Panc1 (cell line): ENCODE measurements around the gene ANKRD13C. TPM values are rescaled to one million over a fixed set of nuclear protein-coding genes. Genes with fewer than 3 reads are reported as not detected.

Experiments used
- ATAC-seq: fragments of 200-7000 bp; cut with Tn5 transposase; 2 replicates; pipeline ENCODE4 v1.9.1; 2020; ENCODE audit warnings: mild to moderate bottlenecking, moderate library complexity
- BruUV-seq: library from RNA; stranded (reverse); fragments of 400-500 nt; replicated peaks from 2 replicates; lab custom pipeline; 2021; lab: Mats Ljungman, UMichigan
- CTCF ChIA-PET: fragments of 300-600 bp; sonication (Branson Sonifier 250); formaldehyde crosslinking; loops from one replicate; lab custom pipeline; 2022; ENCODE audit warnings: antibody characterized with exemption; lab: Charles Lee
- POLR2A ChIA-PET: fragments of 300-600 bp; sonication (Branson Sonifier 250); formaldehyde crosslinking; loops from one replicate; lab custom pipeline; 2022; ENCODE audit warnings: antibody characterized with exemption; lab: Charles Lee
- DNase-seq: peaks from one replicate; pipeline ENCODE4 v3.0.0-alpha.2; 2010; ENCODE audit warnings: low read depth, low spot score
- H3K27ac ChIP-seq: 2 replicates; pipeline ENCODE4 v1.5.1; 2011; ENCODE audit warnings: mild to moderate bottlenecking, low read length, inconsistent platforms
- H3K27me3 ChIP-seq: fragments of 200-500 bp; sonication (Bioruptor generic); 2 replicates; pipeline ENCODE4 v1.6.0; 2014; ENCODE audit warnings: low read length, inconsistent platforms; ENCODE audit not compliant: control insufficient read depth, insufficient read depth
- H3K36me3 ChIP-seq: fragments of 200-500 bp; sonication (Bioruptor generic); 2 replicates; pipeline ENCODE4 v1.5.1; 2014; ENCODE audit warnings: inconsistent platforms, mild to moderate bottlenecking, low read length, moderate library complexity; ENCODE audit not compliant: control insufficient read depth, insufficient read depth
- H3K4me1 ChIP-seq: 2 replicates; pipeline ENCODE4 v1.5.1; 2011; ENCODE audit warnings: inconsistent platforms, mild to moderate bottlenecking, low read length, moderate library complexity; ENCODE audit not compliant: control insufficient read depth, insufficient read depth
- H3K4me3 ChIP-seq, 2 experiments: 2 replicates each; pipeline ENCODE4 v1.5.1; 2011 to 2012; ENCODE audit warnings: low read depth in 2 of 2, low read length in 2 of 2, mild to moderate bottlenecking in 2 of 2, inconsistent platforms in 1 of 2, moderate library complexity in 1 of 2
- H3K9me3 ChIP-seq: fragments of 200-500 bp; sonication (Bioruptor generic); 2 replicates; pipeline ENCODE4 v1.5.1; 2014; ENCODE audit warnings: low read depth, mild to moderate bottlenecking, inconsistent platforms, low read length, moderate library complexity; ENCODE audit not compliant: control insufficient read depth, insufficient read depth
- POLR2AphosphoS5 ChIP-seq: IDR thresholded peaks from 2 replicates; pipeline ENCODE4 v1.6.1; 2012; ENCODE audit warnings: mild to moderate bottlenecking, low read depth, low read length, moderate library complexity
- REST ChIP-seq, 2 experiments: IDR thresholded peaks; 2 replicates each; pipeline ENCODE4 v1.6.1; 2011 to 2012; ENCODE audit warnings: low read depth in 2 of 2, control low read depth in 1 of 2, low read length in 1 of 2, mild to moderate bottlenecking in 1 of 2, moderate library complexity in 1 of 2; ENCODE audit not compliant: insufficient read depth in 1 of 2
- SIN3A ChIP-seq: IDR thresholded peaks from 2 replicates; pipeline ENCODE4 v1.6.1; 2012; ENCODE audit warnings: low read depth, mild to moderate bottlenecking, low read length, moderate library complexity, borderline replicate concordance; ENCODE audit not compliant: insufficient read depth
- TCF7L2 ChIP-seq: IDR thresholded peaks from 2 replicates; pipeline ENCODE4 v1.6.1; 2011; ENCODE audit warnings: mild to moderate bottlenecking, low read depth, low read length, inconsistent platforms
- in situ Hi-C: cut with HindIII; loops from 2 replicates; pipeline ENCODE4 v1.10.0; 2016; ENCODE audit warnings: low sequenced_read_pairs, low pct_unique_long_range_greater_than_20kb
- intact Hi-C: fragments of 100-400 bp; cut with micrococcal nuclease; formaldehyde crosslinking; loops from one replicate; pipeline ENCODE4 v1.10.0; 2022; ENCODE audit not compliant: unreplicated experiment
- total RNA-seq: library from RNA; stranded (reverse); gene quantifications from one replicate; pipeline ENCODE4 v1.2.1, GENCODE V29; 2021; ENCODE audit not compliant: unreplicated experiment
- TF ChIP-seq, protein P1 (sequence below): fragments of 450-650 bp; IDR thresholded peaks from 2 replicates; pipeline ENCODE4 v1.5.1; 2017; ENCODE audit warnings: mild to moderate bottlenecking

Gene ANKRD13C
- total RNA-seq, 1 experiment from 2014 or later, result 20.7 TPM

DNA sequence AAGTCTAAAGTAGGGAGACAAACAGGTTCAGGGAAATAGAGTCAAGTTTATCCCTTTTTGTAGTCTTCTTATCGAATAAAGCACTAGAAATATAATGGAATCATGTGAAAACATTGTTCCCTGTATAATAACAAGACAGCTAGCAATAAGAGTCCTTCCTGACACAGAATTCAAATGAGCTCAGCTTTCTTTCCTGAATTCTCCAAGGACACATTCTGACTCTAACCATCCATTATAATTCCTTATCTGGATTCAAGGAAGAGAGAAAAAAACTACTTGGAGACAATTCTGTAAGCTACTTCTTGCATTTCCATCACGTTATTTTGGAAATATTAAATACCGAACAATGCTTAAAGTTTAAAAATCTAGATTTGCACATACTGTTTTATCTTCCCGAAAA is 58.8 kb downstream of the ANKRD13C start:
- DNase-seq (no peak), ATAC-seq (no peak)
- intact Hi-C loops (no loop called here), in situ Hi-C loops (no loop called here)
- no TSS peak for BruUV-seq
- Histone ChIP-seq H3K27ac (no peak overlapping the region), H3K36me3 (peaks cover 22% of the 10 kb centered on the region), H3K9me3 (no peaks in the 10 kb centered on the region), H3K27me3 (no peaks in the 10 kb centered on the region), H3K4me1 (no peaks in the 10 kb centered on the region), H3K4me3 (no peak overlapping the region)
- TF ChIP-seq, protein P1, sequence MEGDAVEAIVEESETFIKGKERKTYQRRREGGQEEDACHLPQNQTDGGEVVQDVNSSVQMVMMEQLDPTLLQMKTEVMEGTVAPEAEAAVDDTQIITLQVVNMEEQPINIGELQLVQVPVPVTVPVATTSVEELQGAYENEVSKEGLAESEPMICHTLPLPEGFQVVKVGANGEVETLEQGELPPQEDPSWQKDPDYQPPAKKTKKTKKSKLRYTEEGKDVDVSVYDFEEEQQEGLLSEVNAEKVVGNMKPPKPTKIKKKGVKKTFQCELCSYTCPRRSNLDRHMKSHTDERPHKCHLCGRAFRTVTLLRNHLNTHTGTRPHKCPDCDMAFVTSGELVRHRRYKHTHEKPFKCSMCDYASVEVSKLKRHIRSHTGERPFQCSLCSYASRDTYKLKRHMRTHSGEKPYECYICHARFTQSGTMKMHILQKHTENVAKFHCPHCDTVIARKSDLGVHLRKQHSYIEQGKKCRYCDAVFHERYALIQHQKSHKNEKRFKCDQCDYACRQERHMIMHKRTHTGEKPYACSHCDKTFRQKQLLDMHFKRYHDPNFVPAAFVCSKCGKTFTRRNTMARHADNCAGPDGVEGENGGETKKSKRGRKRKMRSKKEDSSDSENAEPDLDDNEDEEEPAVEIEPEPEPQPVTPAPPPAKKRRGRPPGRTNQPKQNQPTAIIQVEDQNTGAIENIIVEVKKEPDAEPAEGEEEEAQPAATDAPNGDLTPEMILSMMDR, result no peak
- TF ChIP-seq REST (IDR thresholded peaks at IDR 0.05; ENCODE audit: insufficient read depth in 1 of 2, low read depth in 2 of 2, low read length in 1 of 2) (no peak), TCF7L2 (no peak), SIN3A (no peak), POLR2AphosphoS5 (no peak)
- ChIA-PET POLR2A (no interaction called here), CTCF (no interaction called here)

DNA sequence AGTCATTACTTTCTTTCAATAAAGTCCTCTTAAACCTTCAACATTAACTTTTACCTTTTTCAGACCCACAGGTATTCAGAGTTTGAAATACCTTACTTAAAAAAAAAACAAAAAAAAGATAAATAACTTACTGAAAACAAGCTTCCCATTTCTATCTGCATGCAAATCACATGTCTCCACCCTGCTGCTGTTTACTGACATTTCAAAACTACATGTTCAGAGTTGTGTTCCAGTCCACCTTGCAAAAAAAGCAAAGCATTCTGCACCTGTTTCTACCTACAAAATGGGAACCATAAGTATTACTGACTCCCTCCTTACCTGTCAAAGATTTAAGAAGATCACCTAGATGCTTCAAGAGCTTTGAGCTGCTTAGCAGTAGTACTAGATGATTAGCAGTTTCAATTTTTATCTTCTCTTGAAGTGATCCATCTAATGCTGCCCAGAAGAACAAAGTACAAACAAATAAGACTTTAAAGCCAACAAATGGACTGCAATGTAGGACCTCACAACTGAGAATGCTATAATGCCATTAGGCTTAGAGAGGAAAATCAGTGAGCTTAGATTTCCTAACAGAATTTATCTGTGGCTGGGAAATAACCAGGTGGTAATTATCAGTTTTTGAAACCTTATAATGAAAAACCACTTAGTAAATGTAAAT is 61.2 kb downstream of the ANKRD13C start:
- ATAC-seq, result no peak
- no peaks in the 10 kb centered on the region for H3K9me3 ChIP-seq
- no peak overlapping the region for H3K27ac ChIP-seq
- POLR2A ChIA-PET, result no interaction called here
- peaks cover 18% of the 10 kb centered on the region for H3K36me3 ChIP-seq
- no TSS peak for BruUV-seq
- in situ Hi-C loops (no loop called here), intact Hi-C loops (no loop called here)
- CTCF ChIA-PET, result no interaction called here
- no peak for TF ChIP-seq REST (IDR thresholded peaks at IDR 0.05; ENCODE audit: insufficient read depth in 1 of 2, low read depth in 2 of 2, low read length in 1 of 2)
- DNase-seq, result no peak
- no peaks in the 10 kb centered on the region for H3K4me1 ChIP-seq
- no peaks in the 10 kb centered on the region for H3K27me3 ChIP-seq
- H3K4me3 ChIP-seq, result no peak overlapping the region
